ENCODE results near the gene SLC25A3. TPM values are rescaled to one million over a fixed set of nuclear protein-coding genes. Genes with fewer than 3 reads are reported as not detected.
"Not testable (repeated sequence)": the region's sequence is repeated elsewhere in the genome, so short reads cannot be mapped to it uniquely, and the experiment has no call there.

The SLC25A3 gene
- total RNA-seq, 1 donor from 2014 or later, result 1,843 TPM

- DNase-seq (no peak), ATAC-seq (no peak)
- intact Hi-C loops (cut with micrococcal nuclease), result loop anchor here (10.0 kb wide), 1 partner anchor 54 kb away; the partner anchor contains the start of genes APAF1 and IKBIP
Measured at GRCh38 chr12:98591209-98591608, 2.3 kb upstream of the SLC25A3 start.

- no peak for ATAC-seq
- intact Hi-C loops (cut with micrococcal nuclease), result loop anchor here (10.0 kb wide), 1 partner anchor 52 kb away; the partner anchor contains the start of genes APAF1 and IKBIP
- no peak for DNase-seq
Measured at GRCh38 chr12:98592825-98593322, 612 bp upstream of the SLC25A3 start.

GRCh38 chr12:98594050-98594835, 757 bp downstream of the SLC25A3 start:
- peak; percentile 64 for DNase-seq
- intact Hi-C loops (cut with micrococcal nuclease), result loop anchor here (10.0 kb wide), 1 partner anchor 51 kb away; the partner anchor contains the start of genes APAF1 and IKBIP
- ATAC-seq, result peak; percentile 68

- intact Hi-C loops (cut with micrococcal nuclease), result loop anchor here (10.0 kb wide), 1 partner anchor 49 kb away; the partner anchor contains the start of genes APAF1 and IKBIP
- no peak for ATAC-seq
- DNase-seq, result no peak
Measured at GRCh38 chr12:98595243-98595988, 1.9 kb downstream of the SLC25A3 start.

GRCh38 chr12:98597313-98597712, 3.8 kb downstream of the SLC25A3 start:
- ATAC-seq, DNase-seq: not testable (repeated sequence)
- intact Hi-C loops (cut with micrococcal nuclease), result loop anchor here (10.0 kb wide), 1 partner anchor 47 kb away; the partner anchor contains the start of genes APAF1 and IKBIP

- intact Hi-C loops (cut with micrococcal nuclease), result no loop called here
- DNase-seq (no peak), ATAC-seq (no peak)
Measured at GRCh38 chr12:98601924-98602323, 8.4 kb downstream of the SLC25A3 start.

- ATAC-seq, result no peak
- intact Hi-C loops (cut with micrococcal nuclease), result no loop called here
- no peak for DNase-seq
Measured at GRCh38 chr12:98606359-98606988, 13.0 kb downstream of the SLC25A3 start.

GRCh38 chr12:98610596-98610995, 17.1 kb downstream of the SLC25A3 start:
- intact Hi-C loops (cut with micrococcal nuclease), result no loop called here
- no peak for DNase-seq
- ATAC-seq, result no peak

- no peak for DNase-seq
- no peak for ATAC-seq
- intact Hi-C loops (cut with micrococcal nuclease), result no loop called here
Measured at GRCh38 chr12:98612696-98613334, 19.3 kb downstream of the SLC25A3 start.

- peak; percentile 79 for ATAC-seq
- intact Hi-C loops (cut with micrococcal nuclease), result no loop called here
- DNase-seq, result no peak
Measured at GRCh38 chr12:98618952-98619351, 25.5 kb downstream of the SLC25A3 start.

- DNase-seq, result no peak
- ATAC-seq, result no peak
- intact Hi-C loops (cut with micrococcal nuclease), result no loop called here
Measured at GRCh38 chr12:98635657-98636323, 42.3 kb downstream of the SLC25A3 start.

GRCh38 chr12:98637068-98637467, 43.6 kb downstream of the SLC25A3 start:
- ATAC-seq (no peak), DNase-seq (no peak)
- intact Hi-C loops (cut with micrococcal nuclease), result no loop called here

GRCh38 chr12:98638009-98638408, 44.5 kb downstream of the SLC25A3 start:
- intact Hi-C loops (cut with micrococcal nuclease), result no loop called here
- no peak for ATAC-seq
- no peak for DNase-seq

- DNase-seq (no peak), ATAC-seq (no peak)
- intact Hi-C loops (cut with micrococcal nuclease), result no loop called here
Measured at GRCh38 chr12:98639491-98639890, 46.0 kb downstream of the SLC25A3 start.

GRCh38 chr12:98642801-98643200, 49.3 kb downstream of the SLC25A3 start:
- intact Hi-C loops (cut with micrococcal nuclease), result loop anchor here (10.0 kb wide), 1 partner anchor 48 kb away; the partner anchor contains the start of gene SLC25A3
- not testable (repeated sequence) for DNase-seq, ATAC-seq

- ATAC-seq (peak; percentile 40), DNase-seq (no peak)
- intact Hi-C loops (cut with micrococcal nuclease), result loop anchor here (10.0 kb wide), 1 partner anchor 50 kb away; the partner anchor contains the start of gene SLC25A3
Measured at GRCh38 chr12:98644433-98644711, 50.9 kb downstream of the SLC25A3 start.

- intact Hi-C loops (cut with micrococcal nuclease), result loop anchor here (10.0 kb wide), 1 partner anchor 50 kb away; the partner anchor contains the start of gene SLC25A3
- peak; percentile 100 for DNase-seq
- peak; percentile 99 for ATAC-seq
Measured at GRCh38 chr12:98644712-98645571, 51.5 kb downstream of the SLC25A3 start, which contains the start of the genes APAF1 and IKBIP. Gene APAF1 (plus strand): TSS chr12:98645290. CDS start chr12:98648360, 3,070 bp downstream. Gene IKBIP (minus strand): TSS chr12:98644788. CDS start chr12:98644701, 87 bp downstream.

Measured in left ventricle myocardium superior (tissue), 1 donor.